ENCODE results near the gene NLRP6.

GRCh38 chr11:326592-326841 is 48.3 kb downstream of the NLRP6 start:
- no peak for TF ChIP-seq TCF4 (CRISPR knock-in tag; IDR thresholded peaks at IDR 0.05; ENCODE audit: borderline replicate concordance)
- TF ChIP-seq ZFP30 (CRISPR knock-in tag; IDR thresholded peaks at IDR 0.05) = no peak
- TF ChIP-seq PPARA (CRISPR knock-in tag; IDR thresholded peaks at IDR 0.05; ENCODE audit: borderline replicate concordance) = no peak
- TF ChIP-seq, protein P1, sequence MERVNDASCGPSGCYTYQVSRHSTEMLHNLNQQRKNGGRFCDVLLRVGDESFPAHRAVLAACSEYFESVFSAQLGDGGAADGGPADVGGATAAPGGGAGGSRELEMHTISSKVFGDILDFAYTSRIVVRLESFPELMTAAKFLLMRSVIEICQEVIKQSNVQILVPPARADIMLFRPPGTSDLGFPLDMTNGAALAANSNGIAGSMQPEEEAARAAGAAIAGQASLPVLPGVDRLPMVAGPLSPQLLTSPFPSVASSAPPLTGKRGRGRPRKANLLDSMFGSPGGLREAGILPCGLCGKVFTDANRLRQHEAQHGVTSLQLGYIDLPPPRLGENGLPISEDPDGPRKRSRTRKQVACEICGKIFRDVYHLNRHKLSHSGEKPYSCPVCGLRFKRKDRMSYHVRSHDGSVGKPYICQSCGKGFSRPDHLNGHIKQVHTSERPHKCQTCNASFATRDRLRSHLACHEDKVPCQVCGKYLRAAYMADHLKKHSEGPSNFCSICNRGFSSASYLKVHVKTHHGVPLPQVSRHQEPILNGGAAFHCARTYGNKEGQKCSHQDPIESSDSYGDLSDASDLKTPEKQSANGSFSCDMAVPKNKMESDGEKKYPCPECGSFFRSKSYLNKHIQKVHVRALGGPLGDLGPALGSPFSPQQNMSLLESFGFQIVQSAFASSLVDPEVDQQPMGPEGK (CRISPR knock-in tag; IDR thresholded peaks at IDR 0.05; ENCODE audit: borderline replicate concordance) = no peak
- TF ChIP-seq RARB (CRISPR knock-in tag; IDR thresholded peaks at IDR 0.05) = no peak

All from SK-N-SH treated with all-trans-retinoic acid at 6 μM for 48 hours (cell line).